Measurements from ENCODE around the gene TAF11L11. TPM values are rescaled to one million over a fixed set of nuclear protein-coding genes. Genes with fewer than 3 reads are reported as not detected.
"Not testable (repeated sequence)": the region's sequence is repeated elsewhere in the genome, so short reads cannot be mapped to it uniquely, and the experiment has no call there.

The TAF11L11 gene
- total RNA-seq, 1 experiment from 2014 or later = 0.64 TPM

- POLR2A ChIA-PET (ENCODE audit: low non-redundant PET) = interaction anchor here (0.5 kb wide), 1 partner anchor 285 kb away, joined by 3 read pairs; no protein-coding TSS in a partner anchor
Observed at GRCh38 chr5:17604951-17605350, 968 bp downstream of the TAF11L11 start.

DNA sequence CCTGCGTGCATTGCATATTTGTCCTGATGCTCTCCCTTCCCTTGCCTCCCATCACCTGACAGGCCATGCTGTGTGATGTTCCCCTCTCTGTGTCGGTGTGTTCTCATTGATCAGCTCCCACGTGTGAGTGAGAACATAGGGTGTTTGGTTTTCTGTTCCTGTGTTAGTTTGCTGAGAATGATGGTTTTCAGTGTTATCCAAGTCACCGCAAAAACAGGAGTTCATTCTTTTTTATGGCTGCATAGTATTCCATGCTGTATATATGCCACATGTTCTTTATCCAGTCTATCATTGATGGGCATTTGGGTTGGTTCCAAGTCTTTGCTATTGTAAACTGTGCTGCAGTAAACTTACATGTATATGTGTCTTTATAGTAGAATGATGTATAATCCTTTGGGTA is 3.5 kb downstream of the TAF11L11 start:
- H3K27me3 ChIP-seq (replicated peaks; ENCODE audit: insufficient read depth, low read depth, low read length, poor library complexity); intact Hi-C loops (cut with micrococcal nuclease; ENCODE audit: unreplicated experiment); BruUV-seq (replicated peaks); CTCF ChIA-PET; H3K4me3 ChIP-seq (ENCODE audit: low read depth, low read length, poor library complexity, severe bottlenecking); DNase-seq (ENCODE audit: low spot score); POLR2A ChIA-PET (ENCODE audit: low non-redundant PET); H3K9me3 ChIP-seq (ENCODE audit: low read depth, low read length, poor library complexity, severe bottlenecking); H3K27ac ChIP-seq (ENCODE audit: low read depth, low read length, poor library complexity, severe bottlenecking); H3K4me1 ChIP-seq (ENCODE audit: insufficient read depth, low read length, poor library complexity, severe bottlenecking); H3K36me3 ChIP-seq (ENCODE audit: insufficient read depth, low read length, poor library complexity, severe bottlenecking): not testable (repeated sequence)

More at GRCh38 chr5:17604951-17605350, 968 bp downstream of the TAF11L11 start:
- CTCF ChIA-PET = no interaction called here
- no peak for TF ChIP-seq EZH2 (IDR thresholded peaks at IDR 0.05; ENCODE audit: borderline replicate concordance, low read depth, low read length, poor library complexity, severe bottlenecking)
- TF ChIP-seq, protein P1, sequence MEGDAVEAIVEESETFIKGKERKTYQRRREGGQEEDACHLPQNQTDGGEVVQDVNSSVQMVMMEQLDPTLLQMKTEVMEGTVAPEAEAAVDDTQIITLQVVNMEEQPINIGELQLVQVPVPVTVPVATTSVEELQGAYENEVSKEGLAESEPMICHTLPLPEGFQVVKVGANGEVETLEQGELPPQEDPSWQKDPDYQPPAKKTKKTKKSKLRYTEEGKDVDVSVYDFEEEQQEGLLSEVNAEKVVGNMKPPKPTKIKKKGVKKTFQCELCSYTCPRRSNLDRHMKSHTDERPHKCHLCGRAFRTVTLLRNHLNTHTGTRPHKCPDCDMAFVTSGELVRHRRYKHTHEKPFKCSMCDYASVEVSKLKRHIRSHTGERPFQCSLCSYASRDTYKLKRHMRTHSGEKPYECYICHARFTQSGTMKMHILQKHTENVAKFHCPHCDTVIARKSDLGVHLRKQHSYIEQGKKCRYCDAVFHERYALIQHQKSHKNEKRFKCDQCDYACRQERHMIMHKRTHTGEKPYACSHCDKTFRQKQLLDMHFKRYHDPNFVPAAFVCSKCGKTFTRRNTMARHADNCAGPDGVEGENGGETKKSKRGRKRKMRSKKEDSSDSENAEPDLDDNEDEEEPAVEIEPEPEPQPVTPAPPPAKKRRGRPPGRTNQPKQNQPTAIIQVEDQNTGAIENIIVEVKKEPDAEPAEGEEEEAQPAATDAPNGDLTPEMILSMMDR (conservative IDR thresholded peaks at IDR 0.05; ENCODE audit: low read depth, low read length) = no peak
- H3K9me3 ChIP-seq (ENCODE audit: low read depth, low read length, poor library complexity, severe bottlenecking) = no peaks in the 10 kb centered on the region
- H3K27me3 ChIP-seq (replicated peaks; ENCODE audit: insufficient read depth, low read depth, low read length, poor library complexity) = no peaks in the 10 kb centered on the region
- BruUV-seq (replicated peaks) = no TSS peak
- intact Hi-C loops (cut with micrococcal nuclease; ENCODE audit: unreplicated experiment) = no loop called here
- H3K27ac ChIP-seq (ENCODE audit: low read depth, low read length, poor library complexity, severe bottlenecking) = no peak overlapping the region
- no peaks in the 10 kb centered on the region for H3K36me3 ChIP-seq (ENCODE audit: insufficient read depth, low read length, poor library complexity, severe bottlenecking)
- no peak for DNase-seq (ENCODE audit: low spot score)
- H3K4me3 ChIP-seq (ENCODE audit: low read depth, low read length, poor library complexity, severe bottlenecking) = no peak overlapping the region
- no peaks in the 10 kb centered on the region for H3K4me1 ChIP-seq (ENCODE audit: insufficient read depth, low read length, poor library complexity, severe bottlenecking)

GRCh38 chr5:17610092-17610491 is 6.1 kb downstream of the TAF11L11 start, which contains the start of gene TAF11L12:
TSS of gene TAF11L12 (plus strand) at chr5:17610392.
- BruUV-seq (replicated peaks); H3K27ac ChIP-seq (ENCODE audit: low read depth, low read length, poor library complexity, severe bottlenecking); CTCF ChIA-PET; POLR2A ChIA-PET (ENCODE audit: low non-redundant PET); H3K4me1 ChIP-seq (ENCODE audit: insufficient read depth, low read length, poor library complexity, severe bottlenecking); H3K36me3 ChIP-seq (ENCODE audit: insufficient read depth, low read length, poor library complexity, severe bottlenecking); DNase-seq (ENCODE audit: low spot score); H3K4me3 ChIP-seq (ENCODE audit: low read depth, low read length, poor library complexity, severe bottlenecking); intact Hi-C loops (cut with micrococcal nuclease; ENCODE audit: unreplicated experiment); H3K9me3 ChIP-seq (ENCODE audit: low read depth, low read length, poor library complexity, severe bottlenecking); H3K27me3 ChIP-seq (replicated peaks; ENCODE audit: insufficient read depth, low read depth, low read length, poor library complexity): not testable (repeated sequence)

DNA sequence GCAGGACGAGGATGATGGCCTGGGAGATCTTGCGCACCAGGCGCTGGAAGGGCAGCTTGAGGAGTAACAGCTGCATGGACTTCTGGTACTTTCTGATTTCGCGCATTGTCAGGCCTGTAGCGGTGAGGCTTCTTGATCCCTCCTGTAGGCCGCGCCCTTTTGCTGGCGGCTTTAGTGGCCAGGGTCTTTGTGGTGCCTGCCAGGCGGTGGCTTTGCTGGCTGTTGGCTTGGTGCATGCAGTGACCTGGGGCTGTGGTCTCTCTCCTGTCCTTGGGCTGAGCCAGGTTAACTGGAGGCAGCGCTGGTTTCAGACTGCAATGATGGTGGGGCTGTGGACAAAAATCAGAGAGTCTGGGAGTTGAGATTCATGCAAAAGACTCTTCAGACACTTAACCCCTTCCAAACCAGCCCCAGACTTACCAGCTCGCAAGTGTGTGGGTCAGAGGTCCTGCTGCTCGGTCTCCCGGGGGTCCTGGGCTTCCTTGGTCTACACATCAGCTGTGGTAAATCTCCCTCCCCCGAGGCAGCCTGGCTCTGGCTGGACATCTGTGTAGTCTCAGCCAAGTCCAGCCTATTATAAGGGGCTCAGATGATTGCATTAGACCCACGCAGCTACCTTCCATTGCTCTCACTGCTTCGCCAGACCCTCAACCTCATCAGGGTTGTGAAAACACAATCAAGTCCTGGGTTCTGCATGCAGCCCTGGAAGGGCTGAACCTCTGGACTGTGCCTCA is 11.1 kb downstream of the TAF11L11 start:
- intact Hi-C loops (cut with micrococcal nuclease; ENCODE audit: unreplicated experiment) = no loop called here
- Histone ChIP-seq H3K27me3 (replicated peaks; ENCODE audit: insufficient read depth, low read depth, low read length, poor library complexity) (no peaks in the 10 kb centered on the region), H3K27ac (ENCODE audit: low read depth, low read length, poor library complexity, severe bottlenecking) (no peak overlapping the region), H3K4me1 (ENCODE audit: insufficient read depth, low read length, poor library complexity, severe bottlenecking) (no peaks in the 10 kb centered on the region), H3K9me3 (ENCODE audit: low read depth, low read length, poor library complexity, severe bottlenecking) (no peaks in the 10 kb centered on the region), H3K4me3 (ENCODE audit: low read depth, low read length, poor library complexity, severe bottlenecking) (no peak overlapping the region), H3K36me3 (ENCODE audit: insufficient read depth, low read length, poor library complexity, severe bottlenecking) (no peaks in the 10 kb centered on the region)
- no peak for DNase-seq (ENCODE audit: low spot score)
- TF ChIP-seq, protein P1 (conservative IDR thresholded peaks at IDR 0.05; ENCODE audit: low read depth, low read length) = no peak
- TF ChIP-seq EZH2 (IDR thresholded peaks at IDR 0.05; ENCODE audit: borderline replicate concordance, low read depth, low read length, poor library complexity, severe bottlenecking) = no peak
- no TSS peak for BruUV-seq (replicated peaks)
- ChIA-PET POLR2A (ENCODE audit: low non-redundant PET) (no interaction called here), CTCF (no interaction called here)

All from A673 (cell line).